Stimulated activated CD8-positive, alpha-beta memory T cell treated with anti-CD3 and anti-CD28 coated beads, Interleukin-12 subunit alpha, Interleukin-12 subunit beta, amount 100 ng/mL, for 24 hours (primary cell): ENCODE data around the gene GPR176.

Experiments used
- DNase-seq: peaks from one replicate; pipeline ENCODE4 v3.0.0-alpha.2; 2020; ENCODE audit errors: extremely low read depth

The GPR176 gene

GRCh38 chr15:39890621-39891020 is 29.4 kb downstream of the GPR176 start:
- no peak for DNase-seq

- DNase-seq = no peak
Observed at GRCh38 chr15:39889601-39890000, 30.5 kb downstream of the GPR176 start.

GRCh38 chr15:39888809-39889208 is 31.3 kb downstream of the GPR176 start:
- no peak for DNase-seq

GRCh38 chr15:39888243-39888642 is 31.8 kb downstream of the GPR176 start:
- no peak for DNase-seq

GRCh38 chr15:39887832-39888231 is 32.2 kb downstream of the GPR176 start:
- no peak for DNase-seq

GRCh38 chr15:39887211-39887610 is 32.9 kb downstream of the GPR176 start:
- DNase-seq = no peak

GRCh38 chr15:39886418-39886817 is 33.6 kb downstream of the GPR176 start:
- DNase-seq = no peak

- no peak for DNase-seq
Observed at GRCh38 chr15:39885099-39885777, 34.8 kb downstream of the GPR176 start.

GRCh38 chr15:39884351-39884750 is 35.7 kb downstream of the GPR176 start:
- DNase-seq = no peak

GRCh38 chr15:39882602-39883001 is 37.5 kb downstream of the GPR176 start:
- no peak for DNase-seq

GRCh38 chr15:39881790-39882189 is 38.3 kb downstream of the GPR176 start:
- no peak for DNase-seq

- DNase-seq = no peak
Observed at GRCh38 chr15:39880718-39881387, 39.2 kb downstream of the GPR176 start.

- DNase-seq = no peak
Observed at GRCh38 chr15:39878406-39878785, 41.7 kb downstream of the GPR176 start.

- DNase-seq = no peak
Observed at GRCh38 chr15:39874890-39875549, 45.0 kb downstream of the GPR176 start.

- DNase-seq = no peak
Observed at GRCh38 chr15:39873978-39874377, 46.1 kb downstream of the GPR176 start.

- DNase-seq = no peak
Observed at GRCh38 chr15:39870537-39870936, 49.5 kb downstream of the GPR176 start.

GRCh38 chr15:39869858-39870515 is 50.1 kb downstream of the GPR176 start:
- DNase-seq = no peak

GRCh38 chr15:39869254-39869653 is 50.8 kb downstream of the GPR176 start:
- no peak for DNase-seq

GRCh38 chr15:39868396-39868795 is 51.7 kb downstream of the GPR176 start:
- no peak for DNase-seq

- DNase-seq = no peak
Observed at GRCh38 chr15:39864116-39864515, 56.0 kb downstream of the GPR176 start.

GRCh38 chr15:39860871-39861270 is 59.2 kb downstream of the GPR176 start:
- no peak for DNase-seq

- no peak for DNase-seq
Observed at GRCh38 chr15:39860200-39860599, 59.9 kb downstream of the GPR176 start.

- DNase-seq = no peak
Observed at GRCh38 chr15:39859636-39860035, 60.4 kb downstream of the GPR176 start.
